Hypothalamus (tissue), 51 donors: ENCODE measurements around the gene SCRN1.

Experiments
- DNase-seq, 51 donors: peaks; one replicate each; lab custom pipeline; 2025; lab: John Stamatoyannopoulos, UW

SCRN1 gene

DNA sequence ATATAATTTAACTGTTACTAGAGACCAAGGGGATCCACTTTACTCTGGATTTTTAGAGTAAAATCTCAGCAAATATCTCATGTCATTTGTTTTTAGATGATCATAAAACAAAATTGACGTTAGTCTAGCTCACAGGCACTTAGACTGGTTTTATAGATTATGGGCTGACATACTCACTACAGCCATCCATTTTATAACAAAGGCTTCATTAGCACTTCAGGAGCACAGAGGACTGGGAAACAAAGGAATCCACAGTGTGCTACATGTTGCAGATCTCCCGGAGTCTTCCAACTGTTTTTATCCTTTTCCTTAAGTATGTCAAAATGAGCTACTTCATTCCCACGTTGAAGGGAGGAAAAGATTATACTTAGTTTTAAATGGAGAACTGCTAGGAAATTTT, 15.9 kb upstream of the SCRN1 start:
- DNase-seq: no peak

DNA sequence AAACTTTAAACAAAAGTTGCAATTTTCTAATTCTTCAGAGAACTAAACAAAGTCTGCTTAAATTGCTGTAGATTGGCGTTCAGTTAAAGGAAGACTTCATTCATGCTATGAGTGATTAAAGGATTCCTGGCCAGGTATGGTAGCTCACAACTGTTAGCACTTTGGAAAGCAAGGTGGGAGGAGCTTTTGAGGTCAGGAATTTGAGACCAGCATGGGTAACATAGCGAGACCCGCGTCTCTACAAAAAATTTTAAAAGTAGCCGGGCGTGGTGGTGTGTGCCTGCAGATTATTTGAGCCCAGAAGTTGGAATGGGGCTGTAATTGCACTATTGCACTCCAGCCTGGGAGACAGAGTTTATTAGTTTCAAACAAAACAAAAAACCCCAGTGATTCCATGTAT, 13.5 kb upstream of the SCRN1 start:
- no peak for DNase-seq

DNA sequence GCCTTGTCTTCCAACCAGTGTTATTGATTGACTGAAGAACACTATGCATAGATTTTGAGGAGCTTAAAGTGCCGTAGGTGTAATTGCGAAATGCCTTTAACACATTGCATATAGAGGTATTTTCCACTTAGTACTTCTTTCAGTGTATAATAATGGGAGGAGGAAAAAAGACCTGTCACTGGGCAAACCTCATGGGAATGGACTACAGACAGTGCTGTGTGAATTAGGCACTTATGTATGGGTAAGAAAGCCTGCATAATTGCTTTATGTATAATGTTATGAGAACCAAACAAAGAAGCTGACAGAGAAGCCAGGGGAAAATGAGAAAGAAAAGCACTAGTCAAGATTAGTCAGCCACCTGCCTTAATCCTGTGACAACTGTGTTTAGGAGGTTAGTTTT, 12.4 kb upstream of the SCRN1 start:
- no peak for DNase-seq

DNA sequence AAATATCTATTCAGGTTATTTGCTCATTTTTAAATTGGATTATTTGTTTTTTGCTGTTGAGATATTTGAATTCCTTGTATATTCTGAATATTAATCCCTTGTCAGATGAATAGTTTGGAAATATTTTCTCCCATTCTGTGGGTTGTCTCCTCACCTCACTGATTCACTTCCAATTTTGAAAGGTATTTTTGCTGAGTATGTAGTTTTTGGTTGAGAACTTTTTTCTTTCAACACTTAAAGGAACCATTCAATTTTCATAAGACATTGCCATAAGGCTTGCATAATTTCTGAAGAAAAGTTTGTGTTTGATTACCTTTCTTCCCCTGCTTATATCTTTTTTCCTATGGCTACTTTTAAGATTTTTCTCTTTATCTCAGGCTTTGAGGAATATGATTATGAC, 8.9 kb upstream of the SCRN1 start:
- no peak for DNase-seq

DNA sequence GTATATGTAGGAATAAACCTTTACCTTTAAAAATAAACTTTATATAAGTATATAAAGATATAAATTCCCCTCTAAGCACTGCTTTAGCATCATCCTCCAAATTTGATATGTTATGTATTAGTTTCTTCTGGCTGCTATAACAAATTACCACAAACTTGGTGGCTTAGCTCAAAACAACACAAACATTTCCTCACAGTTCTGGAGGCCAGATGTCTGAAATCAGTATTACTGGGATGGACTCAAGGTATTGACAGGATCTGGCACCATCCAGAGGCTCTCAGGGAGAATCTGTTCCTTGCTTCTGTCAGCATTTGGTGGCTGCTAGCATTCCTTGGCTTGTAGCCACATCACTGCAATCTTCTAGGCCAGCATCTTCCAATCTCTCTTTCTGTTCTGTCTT, 6.7 kb upstream of the SCRN1 start:
- DNase-seq: no peak

DNA sequence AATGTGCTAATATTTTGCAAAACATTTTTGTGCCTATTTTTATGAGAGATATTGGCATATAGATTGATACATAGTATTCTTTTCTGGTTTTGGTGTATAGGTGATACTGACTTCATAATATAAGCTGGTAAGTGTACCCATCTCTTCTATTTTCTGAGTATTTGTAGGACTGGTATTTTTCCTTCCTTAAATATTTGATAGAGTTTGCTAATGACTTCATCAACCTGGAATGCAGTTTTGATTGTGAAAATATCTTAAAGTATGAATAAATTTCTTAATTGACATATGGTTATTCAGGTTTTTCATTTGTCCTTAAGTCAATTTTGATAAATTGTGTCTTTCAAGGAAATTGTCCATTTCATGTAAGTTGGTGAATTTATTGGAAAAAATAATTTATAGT, 6.1 kb upstream of the SCRN1 start:
- no peak for DNase-seq

DNA sequence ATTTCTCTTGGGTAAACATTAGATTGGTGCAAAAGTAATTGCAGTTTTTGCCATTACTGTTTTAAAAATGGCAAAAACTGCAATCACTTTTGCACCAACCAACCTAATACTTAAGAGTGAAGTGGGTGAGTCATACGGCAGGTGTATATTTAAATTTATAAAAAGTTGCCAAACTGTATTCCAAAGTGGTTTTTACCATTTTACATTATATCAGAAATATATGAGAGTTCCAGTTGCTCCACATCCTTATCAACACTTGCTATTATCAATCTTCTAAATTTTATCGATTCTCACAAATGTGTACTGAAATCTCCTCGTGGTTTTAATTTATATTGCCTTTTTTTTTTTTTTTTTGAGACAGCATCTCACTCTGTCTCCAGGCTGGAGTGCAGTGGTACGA, 3.5 kb upstream of the SCRN1 start:
- DNase-seq: no peak

DNA sequence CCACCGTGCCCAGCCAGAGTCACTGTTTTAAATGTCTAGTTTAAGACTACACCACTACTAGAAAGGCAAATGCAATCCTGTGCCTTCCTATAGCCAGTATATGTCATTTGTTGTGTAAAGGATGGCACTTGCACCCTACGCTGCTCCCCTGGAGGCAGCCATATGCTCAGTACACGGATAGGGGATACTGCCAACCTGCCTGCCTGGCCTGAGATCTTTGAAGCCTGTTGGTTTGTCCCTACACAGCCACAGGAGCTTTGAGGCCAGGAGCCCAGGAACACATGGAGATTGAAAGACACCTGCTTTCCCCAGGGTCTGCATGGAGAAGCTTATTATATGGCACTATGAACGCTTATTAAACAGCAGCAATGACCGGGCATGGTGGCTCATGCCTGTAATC, 2.3 kb upstream of the SCRN1 start:
- DNase-seq: no peak

DNA sequence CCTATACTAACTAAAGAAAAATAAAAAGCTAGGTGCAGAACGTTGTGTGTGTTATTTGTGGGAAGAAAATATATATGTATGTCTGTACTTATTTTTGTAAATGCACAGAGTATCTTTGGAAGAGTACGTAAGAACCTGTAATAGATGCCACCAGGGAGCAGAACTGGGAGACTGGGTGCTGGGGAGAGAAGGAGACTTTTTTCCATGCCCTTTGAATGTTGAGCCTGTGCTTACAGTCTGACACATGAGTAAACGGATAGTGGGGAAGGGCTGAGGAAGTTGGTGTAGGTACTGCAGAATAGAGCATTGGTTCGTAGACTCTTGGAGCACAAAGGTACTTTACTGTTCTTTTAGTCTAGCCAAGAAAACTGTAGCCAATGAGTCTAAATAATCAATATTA, 1.3 kb upstream of the SCRN1 start:
- no peak for DNase-seq

DNA sequence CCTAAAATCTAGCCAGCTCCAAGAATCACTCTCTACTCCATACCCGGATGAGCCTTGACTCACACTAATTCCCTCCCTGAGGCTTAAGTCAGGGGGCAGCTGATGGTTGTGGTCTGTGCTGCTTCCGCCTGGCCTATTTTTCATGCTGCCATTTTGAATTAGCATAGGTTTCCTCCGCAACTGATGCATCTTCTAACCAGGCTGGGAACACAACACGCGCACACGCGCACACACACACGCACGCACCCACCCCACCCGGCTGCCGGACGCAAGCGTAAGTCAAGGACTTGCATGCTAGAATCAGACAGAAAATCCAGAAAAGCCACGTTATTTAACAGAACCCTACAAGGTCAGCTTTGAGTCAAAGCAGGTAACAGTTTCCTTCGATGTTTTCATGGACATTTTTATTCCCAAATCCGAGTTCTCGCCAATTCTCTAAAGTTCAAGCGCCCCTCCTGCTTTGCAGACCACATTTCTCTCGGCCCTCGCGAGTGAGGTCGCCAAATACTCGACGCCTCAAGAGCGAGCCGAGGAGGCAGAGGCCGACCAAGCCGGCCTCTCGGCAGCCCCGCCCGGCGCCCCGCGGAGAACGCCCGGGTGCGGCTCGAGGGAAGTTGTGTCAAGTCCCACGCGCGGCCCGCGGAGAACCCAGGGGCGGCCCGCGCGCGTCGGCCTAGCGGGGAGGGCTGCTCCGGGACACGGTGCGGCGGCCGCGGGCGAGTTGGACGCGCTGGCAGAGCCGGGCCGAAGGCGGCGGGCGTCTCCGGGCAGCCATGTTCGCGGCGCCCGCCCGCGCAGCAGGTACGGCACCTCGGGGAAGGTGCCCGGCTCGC, 961 bp downstream of the SCRN1 start:
- peak in 30 of 51 donors; percentile 20 to 77 (median 43) for DNase-seq

DNA sequence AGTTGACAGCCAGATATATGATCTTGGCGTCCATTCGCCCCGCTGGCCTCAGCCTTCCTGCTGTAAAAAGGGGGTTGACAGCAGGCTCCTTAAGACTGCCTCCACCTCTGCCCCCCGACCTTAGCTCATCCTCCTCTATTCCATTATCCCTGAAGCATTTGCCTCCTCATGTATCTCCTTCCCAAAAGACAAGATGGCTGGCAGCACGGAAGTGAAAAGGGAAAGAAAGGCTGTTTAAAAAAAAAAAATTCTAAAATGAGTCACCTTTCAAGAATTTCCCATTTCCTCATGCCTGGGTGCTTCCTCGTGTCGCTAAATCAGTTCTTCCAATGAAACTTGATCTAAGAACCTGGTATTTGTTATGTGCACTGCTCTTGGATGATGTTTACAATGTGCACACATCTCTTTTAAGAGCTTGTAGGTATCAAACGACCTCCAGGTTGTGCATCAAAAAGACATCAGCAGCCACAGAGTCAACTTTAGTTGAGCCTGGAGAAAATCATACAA, 1.7 kb downstream of the SCRN1 start:
- DNase-seq: peak in 1 of 51 donors; percentile 58

DNA sequence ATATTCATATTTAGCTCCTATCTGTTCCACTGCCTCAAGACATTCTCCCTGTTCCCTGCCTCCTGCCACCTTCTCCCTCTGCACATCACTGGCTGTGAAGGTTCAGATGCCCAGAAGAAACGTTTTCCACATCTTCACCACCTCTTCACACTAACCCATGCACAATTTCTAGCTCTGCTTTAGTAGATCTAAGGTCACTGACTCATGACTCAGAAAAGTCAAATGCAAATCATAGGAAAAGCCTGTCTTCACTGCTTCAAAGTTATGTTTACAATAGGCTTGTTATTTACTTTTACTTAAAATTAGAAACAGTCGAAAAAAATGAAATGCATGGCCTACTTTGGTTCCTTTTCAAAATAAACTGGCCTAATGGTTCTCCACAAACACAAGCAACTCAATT, 2.5 kb downstream of the SCRN1 start:
- no peak for DNase-seq

DNA sequence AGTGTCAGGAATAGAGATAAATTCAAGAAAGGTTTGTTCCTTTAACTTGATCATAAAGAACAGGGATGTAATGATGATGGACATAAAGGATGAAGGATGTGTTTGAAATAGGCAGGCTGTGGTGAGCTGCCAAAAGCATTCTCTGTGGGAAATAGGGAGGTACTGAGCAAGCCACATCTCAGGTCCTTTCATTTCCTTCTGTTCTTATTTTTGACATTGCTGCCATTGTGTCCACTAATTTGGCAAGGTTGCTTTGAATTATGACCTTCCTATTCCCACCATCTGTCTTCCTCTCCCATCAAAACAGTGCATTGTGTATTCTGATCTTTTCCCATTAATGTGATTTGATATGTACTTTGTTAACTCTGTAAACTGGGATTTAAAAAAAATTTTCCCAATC, 9.4 kb downstream of the SCRN1 start:
- DNase-seq: no peak

DNA sequence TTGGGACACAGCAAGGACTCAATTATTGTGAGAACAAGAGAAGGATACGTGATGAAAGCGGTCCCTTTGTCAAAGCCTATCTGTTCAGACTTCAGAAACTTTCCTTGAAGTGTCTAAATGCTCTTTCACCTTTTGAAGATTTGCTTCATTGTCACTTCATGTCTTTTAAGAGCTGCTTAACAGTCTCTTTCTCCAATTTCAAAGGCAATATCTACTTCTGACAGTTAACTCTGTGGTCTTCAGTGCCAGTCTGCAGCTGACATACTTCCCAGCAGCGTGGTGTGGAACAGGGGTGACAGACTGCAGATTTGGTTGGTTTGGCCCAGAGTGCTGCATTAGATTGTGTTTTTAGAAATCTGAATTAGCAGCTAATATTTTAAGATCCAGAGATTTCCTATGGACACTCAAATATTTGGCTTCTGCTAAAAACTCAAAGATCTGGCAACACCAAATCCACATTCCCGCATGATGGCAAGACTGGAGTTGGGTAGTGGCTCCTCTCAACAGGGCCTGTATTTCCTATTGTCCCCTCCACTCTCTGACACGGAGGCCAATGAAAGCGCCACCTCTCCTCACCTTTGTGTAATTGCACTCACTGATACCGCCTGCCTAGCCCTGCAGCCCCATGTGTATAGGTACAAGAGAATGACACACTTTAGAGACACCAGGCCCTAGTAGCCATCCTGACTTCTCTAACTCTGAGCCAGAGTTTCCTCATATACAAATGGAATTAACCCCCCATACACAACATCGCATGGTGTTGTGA, 11.5 kb downstream of the SCRN1 start:
- no peak for DNase-seq

DNA sequence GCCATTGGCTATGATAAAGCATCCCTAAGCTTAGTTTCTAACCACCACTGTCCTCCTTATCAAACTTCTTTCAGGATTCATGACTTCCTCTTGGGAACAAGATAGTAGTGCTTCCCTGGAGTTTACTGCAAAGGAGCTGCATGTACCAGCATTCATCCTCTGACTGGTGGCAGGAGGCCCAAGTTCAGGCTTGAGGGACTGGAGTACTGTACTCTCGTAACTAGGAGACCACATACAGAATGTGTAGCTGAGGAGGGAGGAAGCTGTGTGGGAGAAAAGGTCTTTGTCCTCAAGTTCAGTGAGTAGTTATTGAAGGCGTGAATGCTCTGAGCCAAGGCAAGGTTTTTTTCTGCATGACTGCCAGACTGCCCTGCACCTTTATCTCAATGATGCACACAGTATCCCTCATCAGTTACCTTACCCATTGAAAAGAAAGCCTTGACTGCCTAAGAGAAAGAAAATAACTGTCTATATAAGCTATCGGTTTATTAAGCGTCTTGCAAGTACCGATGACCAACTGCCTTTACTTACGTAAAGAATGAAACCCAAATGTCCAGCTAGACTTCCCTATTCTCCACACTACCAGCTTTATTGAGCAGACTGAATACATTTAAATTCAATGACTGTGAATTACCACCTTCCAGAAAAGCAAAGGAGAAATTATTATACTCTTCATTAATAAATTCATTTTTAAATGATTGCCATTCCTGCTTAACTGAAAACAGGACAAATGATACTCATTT, 12.8 kb downstream of the SCRN1 start:
- DNase-seq: peak in 20 of 51 donors; percentile 17 to 77 (median 38)

DNA sequence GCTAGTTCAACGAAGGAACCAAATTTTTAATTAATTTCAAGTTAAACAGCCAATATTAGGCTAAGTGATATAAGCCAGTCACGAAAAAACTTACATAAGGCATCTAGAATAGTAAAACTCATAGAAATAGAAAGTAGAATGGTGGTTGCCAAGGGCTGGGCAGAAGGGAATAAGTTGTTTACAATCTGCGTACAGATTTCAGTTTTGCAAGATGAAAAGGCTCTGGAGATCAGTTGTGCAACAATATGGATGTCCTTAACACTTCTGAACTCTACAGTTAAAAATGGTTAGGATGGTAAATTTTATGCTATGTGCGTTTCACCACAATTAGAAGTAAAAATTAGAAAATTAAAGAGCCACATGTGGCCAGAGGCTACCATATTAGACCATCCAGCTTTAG, 13.3 kb downstream of the SCRN1 start:
- DNase-seq: no peak

DNA sequence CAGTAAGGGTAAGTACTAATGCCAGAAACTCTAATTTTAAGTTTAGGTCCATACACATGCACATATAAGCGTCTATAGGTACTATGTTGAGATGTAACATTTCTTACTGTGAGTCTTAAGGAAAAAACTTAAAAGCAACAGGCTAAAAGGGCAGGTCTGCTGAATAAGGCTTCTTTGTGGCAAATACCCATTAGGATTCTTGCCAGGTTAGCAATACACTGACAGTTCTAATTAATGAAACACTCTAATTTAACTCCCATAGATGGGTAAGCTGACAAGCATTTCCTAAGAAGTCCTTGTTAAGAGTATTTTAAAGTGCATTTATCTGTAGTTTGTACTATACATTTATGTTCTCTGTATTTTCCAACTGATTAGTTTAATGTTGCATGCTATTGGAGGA, 14.0 kb downstream of the SCRN1 start:
- DNase-seq: peak in 1 of 51 donors; percentile 33

DNA sequence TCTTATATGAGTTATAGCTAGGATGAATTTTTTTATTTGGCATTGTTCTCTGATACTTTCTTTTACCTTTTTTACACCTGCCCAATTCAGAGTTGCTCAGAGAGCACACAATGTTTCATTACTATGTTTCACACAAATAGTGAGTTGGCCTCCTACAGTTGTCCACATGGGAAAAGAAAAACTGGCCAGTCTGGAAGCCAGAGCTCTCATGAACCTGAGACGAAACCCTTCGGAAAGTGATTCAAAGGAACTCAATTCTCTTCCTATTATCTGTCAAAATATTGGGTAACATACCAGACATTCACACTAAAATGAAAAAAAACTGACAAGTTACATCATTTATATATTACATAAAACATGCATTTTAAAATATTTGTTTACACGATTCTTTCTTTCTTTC, 15.3 kb downstream of the SCRN1 start:
- no peak for DNase-seq

DNA sequence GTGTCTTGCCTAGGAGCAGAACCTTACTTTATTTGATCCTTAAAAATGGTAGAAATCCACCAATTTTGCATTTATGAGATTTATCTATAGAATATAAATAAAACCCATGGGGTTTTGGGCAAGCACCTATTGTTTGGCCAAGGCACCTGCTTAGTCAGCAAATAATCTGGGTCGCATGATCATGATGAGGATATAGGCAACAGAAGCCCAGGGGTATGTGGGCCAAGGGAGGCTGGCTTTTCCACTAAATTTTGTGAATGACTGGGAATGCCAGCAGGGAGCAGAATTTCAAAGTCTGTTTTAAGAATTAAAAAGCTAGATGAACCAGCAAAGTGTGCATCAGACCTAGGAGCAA, 17.3 kb downstream of the SCRN1 start:
- no peak for DNase-seq

DNA sequence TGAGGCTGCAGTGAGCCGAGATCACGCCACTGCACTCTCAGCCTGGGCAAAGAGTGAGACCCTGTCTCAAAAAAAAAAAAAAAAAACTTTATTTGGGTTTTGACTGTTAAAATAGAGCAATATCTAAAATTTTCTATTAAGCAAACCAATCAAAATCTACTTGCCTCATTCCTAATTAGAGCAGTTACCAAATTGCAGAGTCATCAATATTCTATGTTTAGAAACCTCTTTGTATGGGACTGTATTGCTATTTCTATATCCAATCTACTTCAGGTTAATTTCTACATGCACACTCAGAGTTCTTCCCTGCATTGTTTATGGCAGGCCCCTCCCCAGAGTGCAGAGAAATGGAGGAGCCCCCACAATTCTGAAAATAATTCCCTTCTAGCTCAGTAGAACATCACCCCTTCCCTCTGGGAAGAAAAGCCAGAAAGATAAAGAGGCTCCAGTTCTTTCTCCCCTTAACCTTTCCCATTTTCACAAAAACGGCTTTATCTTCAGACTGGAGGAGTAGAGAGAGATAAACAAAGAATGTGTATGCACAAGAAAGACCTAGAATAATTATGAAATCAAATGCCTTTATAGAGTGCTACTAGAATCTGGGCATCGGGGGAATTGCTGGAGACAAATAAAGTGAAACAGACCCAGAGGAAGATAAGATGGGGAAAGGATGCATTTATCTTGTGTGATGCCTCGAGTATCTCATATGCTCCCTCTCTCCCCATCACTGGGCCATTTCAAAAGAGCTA, 17.9 kb downstream of the SCRN1 start:
- DNase-seq: no peak

DNA sequence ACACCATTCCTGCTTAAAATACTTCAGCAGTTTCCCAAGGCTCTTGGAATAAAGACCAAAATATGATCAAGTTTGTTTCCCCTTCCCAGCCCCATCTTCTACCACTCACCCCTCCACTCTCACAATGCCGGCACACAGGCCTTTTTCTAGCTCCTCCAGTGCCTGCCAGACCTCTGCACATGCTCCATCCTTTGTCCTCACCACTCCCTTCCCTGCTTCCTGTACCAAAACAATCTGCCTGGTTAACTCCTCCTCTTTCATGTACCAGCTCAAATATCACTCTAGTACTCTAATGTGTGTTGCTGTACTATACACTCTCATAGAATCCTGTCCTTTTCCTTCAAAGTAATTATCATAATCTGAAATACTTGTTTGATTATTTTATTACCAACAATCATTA, 19.4 kb downstream of the SCRN1 start:
- DNase-seq: peak in 1 of 51 donors; percentile 24
